CD4-positive, CD25-positive, alpha-beta regulatory T cell (primary cell): Measurements from ENCODE around the gene RNF40. TPM values are rescaled to one million over a fixed set of nuclear protein-coding genes. Genes with fewer than 3 reads are reported as not detected.

Experiments used
- ATAC-seq, 2 donors: fragments of 150-1000 bp; cut with Tn5 transposase; one replicate each; pipeline ENCODE4 v1.10.0; 2021; ENCODE audit warnings: low read depth in 2 of 2, moderate number of reproducible peaks in 2 of 2, moderate library complexity in 1 of 2
- DNase-seq, 3 donors: peaks; one replicate each; pipeline versions ENCODE4 v3.0.0 to v3.0.0-alpha.2; 2012 to 2022; ENCODE audit warnings: mixed read lengths in 1 of 3
- H3K27ac ChIP-seq: one replicate; pipeline ENCODE4 v1.7.0; 2013; ENCODE audit warnings: mild to moderate bottlenecking, low read length; ENCODE audit not compliant: insufficient read depth, poor library complexity, severe bottlenecking
- H3K27me3 ChIP-seq: one replicate; pipeline ENCODE4 v1.7.0; 2013; ENCODE audit warnings: low read length; ENCODE audit not compliant: control insufficient read depth, insufficient read depth
- H3K36me3 ChIP-seq: one replicate; pipeline ENCODE4 v1.7.0; 2013; ENCODE audit warnings: mild to moderate bottlenecking, low read length, moderate library complexity; ENCODE audit not compliant: control insufficient read depth, insufficient read depth
- H3K4me1 ChIP-seq: 2 replicates; pipeline ENCODE4 v1.7.0; 2013; ENCODE audit warnings: mild to moderate bottlenecking, low read length; ENCODE audit not compliant: insufficient read depth, control insufficient read depth, poor library complexity, severe bottlenecking
- H3K4me3 ChIP-seq: one replicate; pipeline ENCODE4 v1.7.0; 2013; ENCODE audit warnings: low read depth, mild to moderate bottlenecking, low read length, moderate library complexity
- H3K9me3 ChIP-seq, 2 experiments: 1 replicate in 1 of 2; 2 replicates in 1 of 2; pipeline ENCODE4 v1.7.0; 2013; ENCODE audit warnings: low read length in 2 of 2, mild to moderate bottlenecking in 1 of 2, moderate library complexity in 1 of 2; ENCODE audit not compliant: control insufficient read depth in 2 of 2
- H3K27ac Mint-ChIP-seq, 3 donors: one replicate each; pipeline ENCODE4 v1.8.0; 2020 to 2022; ENCODE audit warnings: mild to moderate bottlenecking in 3 of 3, mixed read lengths in 3 of 3, moderate library complexity in 2 of 3
- H3K27me3 Mint-ChIP-seq: one replicate; pipeline ENCODE4 v1.8.0; 2022; ENCODE audit warnings: mild to moderate bottlenecking, mixed read lengths
- H3K36me3 Mint-ChIP-seq: one replicate; pipeline ENCODE4 v1.8.0; 2020; ENCODE audit warnings: mixed read lengths
- H3K4me1 Mint-ChIP-seq, 4 donors: one replicate each; pipeline ENCODE4 v1.8.0; 2020 to 2022; ENCODE audit warnings: mixed read lengths in 4 of 4, mild to moderate bottlenecking in 1 of 4
- H3K4me3 Mint-ChIP-seq, 4 donors: one replicate each; pipeline ENCODE4 v1.8.0; 2020 to 2022; ENCODE audit warnings: mild to moderate bottlenecking in 4 of 4, mixed read lengths in 4 of 4, moderate library complexity in 3 of 4
- H3K9me3 Mint-ChIP-seq, 7 donors: one replicate each; pipeline ENCODE4 v1.8.0; 2020 to 2022; ENCODE audit warnings: mixed read lengths in 7 of 7, mild to moderate bottlenecking in 3 of 7, moderate library complexity in 2 of 7
- polyA plus RNA-seq, 4 donors: library from polyadenylated mRNA; unstranded; fragments of 300-500 nt; fragmentation: Illumina TruSeq; gene quantifications; one replicate each; pipeline ENCODE4 v1.2.3, GENCODE V29; 2021
- total RNA-seq: library from RNA; stranded (reverse); gene quantifications from one replicate; pipeline ENCODE4 v1.2.3, GENCODE V29; 2022

RNF40 gene
- total RNA-seq (66.2 TPM), polyA plus RNA-seq (10 to 100 TPM; 19.0 to 26.9 (median 22.9) TPM)

- Histone ChIP-seq H3K27ac (peak within 1 kb of the TSS; percentile 81), H3K9me3 (no peaks in the 10 kb centered on the region), H3K4me1 (peaks cover 25% of the 10 kb centered on the region), H3K27me3 (no peaks in the 10 kb centered on the region), H3K4me3 (peak within 1 kb of the TSS; percentile 93), H3K36me3 (peaks cover 36% of the 10 kb centered on the region)
- Mint-ChIP-seq H3K27ac (peak within 1 kb of the TSS; percentile 94 to 95 (median 95)), H3K4me1 (peaks cover 0 to 38% (median 27%) of the 10 kb centered on the region in 4 donors), H3K27me3 (no peaks in the 10 kb centered on the region), H3K4me3 (peak within 1 kb of the TSS; percentile 94 to 99 (median 97)), H3K9me3 (no peaks in the 10 kb centered on the region), H3K36me3 (peaks cover 11% of the 10 kb centered on the region)
- peak; percentile 90 to 95 (median 92) for DNase-seq
- ATAC-seq: peak; percentile 93 to 95
Observed at GRCh38 chr16:30761928-30762902, at the start of gene RNF40, which contains the start of gene CFAP119. Gene RNF40 (plus strand): TSS chr16:30762322. CDS start chr16:30762546, 224 bp downstream. Gene CFAP119 (minus strand): TSS chr16:30762062. CDS start chr16:30761748, 314 bp downstream.

GRCh38 chr16:30715750-30716445 lies 46.2 kb upstream of the RNF40 start:
- peaks cover 87% of the 10 kb centered on the region for H3K36me3 ChIP-seq
- peaks cover 5% of the 10 kb centered on the region for H3K4me1 ChIP-seq
- no peaks in the 10 kb centered on the region for H3K9me3 ChIP-seq
- Mint-ChIP-seq H3K36me3 (peaks cover 60% of the 10 kb centered on the region), H3K27me3 (no peaks in the 10 kb centered on the region), H3K27ac (peak overlapping the region; percentile 83 to 99 (median 92)), H3K9me3 (peaks cover 0 to 2% (median 0%) of the 10 kb centered on the region in 7 donors), H3K4me1 (peaks cover 10 to 29% (median 21%) of the 10 kb centered on the region in 4 donors), H3K4me3 (peak overlapping the region in 3 of 4 donors; percentile 1 to 51 (median 34))
- DNase-seq (peak in 2 of 3 donors; percentile 29 to 62), ATAC-seq (peak; percentile 92 to 94)
- H3K4me3 ChIP-seq: no peak overlapping the region
- peak overlapping the region; percentile 34 for H3K27ac ChIP-seq
- H3K27me3 ChIP-seq: no peaks in the 10 kb centered on the region

- H3K27me3 Mint-ChIP-seq: no peaks in the 10 kb centered on the region
- peaks cover 6 to 30% (median 16%) of the 10 kb centered on the region in 4 donors for H3K4me1 Mint-ChIP-seq
- ATAC-seq (no peak), DNase-seq (no peak)
- H3K4me3 ChIP-seq: no peak overlapping the region
- no peaks in the 10 kb centered on the region for H3K9me3 ChIP-seq
- H3K27ac Mint-ChIP-seq: peak overlapping the region in 1 of 3 donors; percentile 28
- H3K4me1 ChIP-seq: peaks cover 3% of the 10 kb centered on the region
- no peaks in the 10 kb centered on the region for H3K27me3 ChIP-seq
- H3K36me3 ChIP-seq: peaks cover 91% of the 10 kb centered on the region
- H3K4me3 Mint-ChIP-seq: no peak overlapping the region
- no peak overlapping the region for H3K27ac ChIP-seq
- H3K36me3 Mint-ChIP-seq: peaks cover 57% of the 10 kb centered on the region
- peaks cover 0 to 2% (median 0%) of the 10 kb centered on the region in 7 donors for H3K9me3 Mint-ChIP-seq
Observed at GRCh38 chr16:30720086-30720485, 42.0 kb upstream of the RNF40 start.

GRCh38 chr16:30720694-30721093 lies 41.4 kb upstream of the RNF40 start:
- Mint-ChIP-seq H3K9me3 (no peaks in the 10 kb centered on the region), H3K4me1 (peaks cover 3 to 26% (median 16%) of the 10 kb centered on the region in 4 donors), H3K27me3 (no peaks in the 10 kb centered on the region), H3K4me3 (no peak overlapping the region), H3K27ac (no peak overlapping the region), H3K36me3 (peaks cover 59% of the 10 kb centered on the region)
- DNase-seq: no peak
- Histone ChIP-seq H3K27ac (no peak overlapping the region), H3K27me3 (no peaks in the 10 kb centered on the region), H3K4me1 (no peaks in the 10 kb centered on the region), H3K36me3 (peaks cover 93% of the 10 kb centered on the region), H3K4me3 (no peak overlapping the region), H3K9me3 (no peaks in the 10 kb centered on the region)
- no peak for ATAC-seq

- Mint-ChIP-seq H3K27me3 (no peaks in the 10 kb centered on the region), H3K36me3 (peaks cover 58% of the 10 kb centered on the region), H3K27ac (peak overlapping the region in 1 of 3 donors; percentile 30), H3K4me3 (no peak overlapping the region), H3K9me3 (no peaks in the 10 kb centered on the region), H3K4me1 (peaks cover 3 to 24% (median 17%) of the 10 kb centered on the region in 4 donors)
- peaks cover 93% of the 10 kb centered on the region for H3K36me3 ChIP-seq
- H3K4me1 ChIP-seq: no peaks in the 10 kb centered on the region
- DNase-seq: no peak
- H3K27ac ChIP-seq: no peak overlapping the region
- ATAC-seq: no peak
- no peaks in the 10 kb centered on the region for H3K9me3 ChIP-seq
- H3K4me3 ChIP-seq: no peak overlapping the region
- no peaks in the 10 kb centered on the region for H3K27me3 ChIP-seq
Observed at GRCh38 chr16:30721167-30721566, 41.0 kb upstream of the RNF40 start.

- H3K4me1 Mint-ChIP-seq: peaks cover 3 to 21% (median 16%) of the 10 kb centered on the region in 4 donors
- no peaks in the 10 kb centered on the region for H3K27me3 ChIP-seq
- ATAC-seq (no peak), DNase-seq (no peak)
- H3K4me3 ChIP-seq: no peak overlapping the region
- H3K36me3 Mint-ChIP-seq: peaks cover 54% of the 10 kb centered on the region
- no peak overlapping the region for H3K27ac ChIP-seq
- peak overlapping the region in 2 of 3 donors; percentile 30 to 48 for H3K27ac Mint-ChIP-seq
- no peaks in the 10 kb centered on the region for H3K27me3 Mint-ChIP-seq
- no peaks in the 10 kb centered on the region for H3K9me3 Mint-ChIP-seq
- no peaks in the 10 kb centered on the region for H3K4me1 ChIP-seq
- no peaks in the 10 kb centered on the region for H3K9me3 ChIP-seq
- H3K4me3 Mint-ChIP-seq: no peak overlapping the region
- H3K36me3 ChIP-seq: peaks cover 90% of the 10 kb centered on the region
Observed at GRCh38 chr16:30721606-30722005, 40.5 kb upstream of the RNF40 start.

- no peak overlapping the region for H3K4me3 ChIP-seq
- no peaks in the 10 kb centered on the region for H3K27me3 ChIP-seq
- peaks cover 52% of the 10 kb centered on the region for H3K36me3 Mint-ChIP-seq
- no peak for DNase-seq
- H3K9me3 Mint-ChIP-seq: no peaks in the 10 kb centered on the region
- no peaks in the 10 kb centered on the region for H3K4me1 ChIP-seq
- peak overlapping the region in 2 of 3 donors; percentile 30 to 32 for H3K27ac Mint-ChIP-seq
- peaks cover 3 to 14% (median 11%) of the 10 kb centered on the region in 4 donors for H3K4me1 Mint-ChIP-seq
- no peak for ATAC-seq
- H3K4me3 Mint-ChIP-seq: no peak overlapping the region
- peaks cover 82% of the 10 kb centered on the region for H3K36me3 ChIP-seq
- no peak overlapping the region for H3K27ac ChIP-seq
- no peaks in the 10 kb centered on the region for H3K27me3 Mint-ChIP-seq
- no peaks in the 10 kb centered on the region for H3K9me3 ChIP-seq
Observed at GRCh38 chr16:30722443-30722842, 39.7 kb upstream of the RNF40 start.
